ENCODE measurements around the gene PSME1.

Gene PSME1

GRCh38 chr14:24146978-24147760 lies 11.2 kb downstream of the PSME1 start, which contains the start of gene RNF31:
TSS of gene RNF31 (plus strand) at chr14:24147498. CDS start at chr14:24147699, 201 bp downstream.
- peak; percentile 97 for DNase-seq (ENCODE audit: low read depth)

GRCh38 chr14:24147761-24148428 lies 11.9 kb downstream of the PSME1 start:
- no peak for DNase-seq (ENCODE audit: low read depth)

- DNase-seq (ENCODE audit: low read depth), result no peak
Measured at GRCh38 chr14:24149302-24149969, 13.4 kb downstream of the PSME1 start.

- DNase-seq (ENCODE audit: low read depth), result no peak
Measured at GRCh38 chr14:24150061-24150460, 14.1 kb downstream of the PSME1 start.

- no peak for DNase-seq (ENCODE audit: low read depth)
Measured at GRCh38 chr14:24150567-24150966, 14.6 kb downstream of the PSME1 start.

- no peak for DNase-seq (ENCODE audit: low read depth)
Measured at GRCh38 chr14:24150993-24151392, 15.0 kb downstream of the PSME1 start.

- DNase-seq (ENCODE audit: low read depth), result no peak
Measured at GRCh38 chr14:24151404-24152080, 15.5 kb downstream of the PSME1 start.

GRCh38 chr14:24155100-24155499 lies 19.1 kb downstream of the PSME1 start:
- no peak for DNase-seq (ENCODE audit: low read depth)

- DNase-seq (ENCODE audit: low read depth), result no peak
Measured at GRCh38 chr14:24156840-24157239, 20.8 kb downstream of the PSME1 start.

- DNase-seq (ENCODE audit: low read depth), result no peak
Measured at GRCh38 chr14:24157331-24157730, 21.3 kb downstream of the PSME1 start.

GRCh38 chr14:24159777-24160498 lies 23.9 kb downstream of the PSME1 start:
- DNase-seq (ENCODE audit: low read depth), result no peak

GRCh38 chr14:24160499-24160849 lies 24.5 kb downstream of the PSME1 start:
- DNase-seq (ENCODE audit: low read depth), result no peak

- DNase-seq (ENCODE audit: low read depth), result peak; percentile 90
Measured at GRCh38 chr14:24160850-24161804, 25.1 kb downstream of the PSME1 start, which contains the start of gene IRF9. TSS of gene IRF9 (plus strand) at chr14:24161265. CDS start at chr14:24162145, 880 bp downstream.

- no peak for DNase-seq (ENCODE audit: low read depth)
Measured at GRCh38 chr14:24162093-24162492, 26.1 kb downstream of the PSME1 start.

- DNase-seq (ENCODE audit: low read depth), result no peak
Measured at GRCh38 chr14:24164518-24164991, 28.6 kb downstream of the PSME1 start.

GRCh38 chr14:24165785-24166184 lies 29.8 kb downstream of the PSME1 start:
- DNase-seq (ENCODE audit: low read depth), result no peak

GRCh38 chr14:24167469-24168114 lies 31.6 kb downstream of the PSME1 start:
- no peak for DNase-seq (ENCODE audit: low read depth)

- peak; percentile 65 for DNase-seq (ENCODE audit: low read depth)
Measured at GRCh38 chr14:24171422-24172260, 35.6 kb downstream of the PSME1 start, which contains the start of gene REC8. TSS of gene REC8 (plus strand) at chr14:24172080. CDS start at chr14:24172553, 473 bp downstream.

Data from T-helper 22 cell (primary cell).